NT2/D1 (cell line): ENCODE data around the gene COLEC11.
A peak's percentile ranks its signal among the peaks of the same experiment; 100 is the strongest.

Experiments used
- DNase-seq: peaks from one replicate; pipeline ENCODE4 v3.0.0-alpha.2; 2011; ENCODE audit warnings: low read depth, low spot score
- H3K27me3 ChIP-seq: 2 replicates; pipeline ENCODE4 v1.6.0; 2011; ENCODE audit warnings: mild to moderate bottlenecking; ENCODE audit not compliant: insufficient read length, insufficient read depth
- H3K36me3 ChIP-seq: 2 replicates; pipeline ENCODE4 v1.6.1; 2011; ENCODE audit warnings: mild to moderate bottlenecking, low read length, mixed read lengths; ENCODE audit not compliant: insufficient read depth, insufficient read length
- H3K4me1 ChIP-seq: 2 replicates; pipeline ENCODE4 v1.5.1; 2011; ENCODE audit not compliant: insufficient read depth, insufficient read length
- H3K4me3 ChIP-seq: 2 replicates; pipeline ENCODE4 v1.5.1; 2011; ENCODE audit warnings: low read depth; ENCODE audit not compliant: insufficient read length
- H3K9ac ChIP-seq: 2 replicates; pipeline ENCODE4 v1.6.0; 2011; ENCODE audit warnings: low read depth; ENCODE audit not compliant: insufficient read length
- H3K9me3 ChIP-seq: 2 replicates; pipeline ENCODE4 v1.5.1; 2011; ENCODE audit warnings: mild to moderate bottlenecking, low read length; ENCODE audit not compliant: insufficient read depth
- SUZ12 ChIP-seq: IDR thresholded peaks from 2 replicates; pipeline ENCODE4 v1.6.1; 2011; ENCODE audit not compliant: insufficient read length, insufficient read depth; ENCODE audit errors: extremely low read depth
- YY1 ChIP-seq: IDR thresholded peaks from 2 replicates; pipeline ENCODE4 v1.6.1; 2011; ENCODE audit not compliant: insufficient read length, insufficient read depth
- ZNF274 ChIP-seq: IDR thresholded peaks from 2 replicates; pipeline ENCODE4 v1.6.1; 2011; ENCODE audit warnings: mild to moderate bottlenecking, low read depth, low read length

The COLEC11 gene

GRCh38 chr2:3594493-3595281 is at the start of gene COLEC11:
COLEC11 (plus strand) TSS chr2:3595112; CDS start chr2:3604341, 9,229 bp downstream.
- H3K9ac ChIP-seq = no peak within 1 kb of the TSS
- no peaks in the 10 kb centered on the region for H3K36me3 ChIP-seq
- DNase-seq = no peak
- no peaks in the 10 kb centered on the region for H3K27me3 ChIP-seq
- no peak within 1 kb of the TSS for H3K4me3 ChIP-seq
- H3K9me3 ChIP-seq = no peaks in the 10 kb centered on the region
- no peak for TF ChIP-seq YY1
- no peak for TF ChIP-seq ZNF274
- TF ChIP-seq SUZ12 = no peak
- peaks cover 3% of the 10 kb centered on the region for H3K4me1 ChIP-seq

GRCh38 chr2:3545788-3546478 is 49.0 kb upstream of the COLEC11 start:
- Histone ChIP-seq H3K4me3 (no peak overlapping the region), H3K27me3 (no peaks in the 10 kb centered on the region), H3K36me3 (peaks cover 84% of the 10 kb centered on the region), H3K9me3 (no peaks in the 10 kb centered on the region), H3K4me1 (no peaks in the 10 kb centered on the region), H3K9ac (no peak overlapping the region)
- DNase-seq = no peak
- TF ChIP-seq ZNF274 = no peak
- no peak for TF ChIP-seq YY1
- no peak for TF ChIP-seq SUZ12

GRCh38 chr2:3547915-3548314 is 47.0 kb upstream of the COLEC11 start:
- Histone ChIP-seq H3K36me3 (peaks cover 85% of the 10 kb centered on the region), H3K9me3 (no peaks in the 10 kb centered on the region), H3K4me3 (no peak overlapping the region), H3K27me3 (no peaks in the 10 kb centered on the region), H3K4me1 (no peaks in the 10 kb centered on the region), H3K9ac (no peak overlapping the region)
- no peak for TF ChIP-seq ZNF274
- TF ChIP-seq SUZ12 = no peak
- no peak for TF ChIP-seq YY1
- DNase-seq = no peak

- TF ChIP-seq YY1 = no peak
- H3K9ac ChIP-seq = no peak overlapping the region
- no peak for DNase-seq
- no peak overlapping the region for H3K4me3 ChIP-seq
- H3K36me3 ChIP-seq = peaks cover 71% of the 10 kb centered on the region
- H3K4me1 ChIP-seq = no peaks in the 10 kb centered on the region
- no peaks in the 10 kb centered on the region for H3K27me3 ChIP-seq
- H3K9me3 ChIP-seq = no peaks in the 10 kb centered on the region
These were observed 41.0 kb upstream of the COLEC11 start for GRCh38 chr2:3553946-3554345.

- H3K9me3 ChIP-seq = no peaks in the 10 kb centered on the region
- no peak for TF ChIP-seq ZNF274
- no peak for TF ChIP-seq YY1
- TF ChIP-seq SUZ12 = no peak
- H3K27me3 ChIP-seq = no peaks in the 10 kb centered on the region
- DNase-seq = no peak
- no peaks in the 10 kb centered on the region for H3K4me1 ChIP-seq
- H3K36me3 ChIP-seq = peaks cover 59% of the 10 kb centered on the region
- peak overlapping the region; percentile 95 for H3K9ac ChIP-seq
- peak overlapping the region; percentile 78 for H3K4me3 ChIP-seq
These were observed 37.2 kb upstream of the COLEC11 start for GRCh38 chr2:3557639-3558204.

GRCh38 chr2:3558205-3559014 is 36.5 kb upstream of the COLEC11 start, which contains the start of gene RNASEH1:
RNASEH1 (minus strand) TSS chr2:3558333; CDS start chr2:3558260, 73 bp downstream.
- Histone ChIP-seq H3K27me3 (no peaks in the 10 kb centered on the region), H3K36me3 (peaks cover 54% of the 10 kb centered on the region)

More at GRCh38 chr2:3558205-3559014, 36.5 kb upstream of the COLEC11 start, which contains the start of gene RNASEH1:
- peak; percentile 99 for DNase-seq
- TF ChIP-seq ZNF274 (no peak), YY1 (no peak), SUZ12 (no peak)
- H3K4me1 ChIP-seq = no peaks in the 10 kb centered on the region
- H3K9ac ChIP-seq = peak within 1 kb of the TSS; percentile 95
- H3K9me3 ChIP-seq = no peaks in the 10 kb centered on the region
- peak within 1 kb of the TSS; percentile 78 for H3K4me3 ChIP-seq
